RPMI8226 (cell line): ENCODE measurements around the gene WSCD1.

Source experiments
- DNase-seq: peaks from one replicate; pipeline ENCODE4 v3.0.0-alpha.2; 2015

WSCD1 gene

DNA sequence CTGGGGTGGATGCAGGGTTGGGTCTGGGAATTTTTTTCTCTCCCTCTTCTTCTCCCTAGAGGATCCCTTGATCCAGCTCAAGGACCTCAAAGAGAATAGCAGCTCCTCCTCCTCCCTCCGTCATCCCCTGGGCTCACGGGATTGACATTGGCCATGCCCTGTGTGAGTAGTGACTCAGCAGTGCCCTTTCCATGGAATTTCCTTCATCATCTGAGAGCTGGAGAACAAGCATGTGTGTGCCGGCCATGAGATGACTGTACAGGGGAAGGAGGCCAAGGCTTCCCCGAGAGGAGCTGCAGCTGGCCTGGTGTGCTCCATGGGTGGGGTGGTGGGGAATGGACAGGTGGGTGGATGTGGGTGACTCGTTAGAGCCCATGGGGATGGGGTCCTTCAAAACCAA, 8.9 kb upstream of the WSCD1 start:
- DNase-seq = no peak

DNA sequence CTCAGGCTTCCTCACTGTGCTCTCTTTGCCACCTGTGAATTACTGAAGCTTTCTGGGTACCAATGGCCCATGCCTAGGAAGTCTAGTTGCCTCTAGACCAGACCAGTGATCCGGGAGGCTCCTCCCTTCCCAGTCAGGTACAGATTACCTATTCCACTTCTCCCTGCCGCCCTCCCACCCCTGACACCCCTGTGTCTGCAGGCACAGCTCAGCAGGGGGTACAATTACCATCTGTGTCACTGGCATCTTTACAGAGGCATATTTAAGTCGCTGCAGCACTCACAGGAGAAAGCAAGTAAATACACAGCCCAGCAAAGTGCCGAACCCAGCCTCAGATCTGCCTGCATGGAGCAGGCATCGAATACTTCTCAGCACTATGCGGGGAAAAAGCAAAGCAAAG, 5.3 kb upstream of the WSCD1 start:
- no peak for DNase-seq

DNA sequence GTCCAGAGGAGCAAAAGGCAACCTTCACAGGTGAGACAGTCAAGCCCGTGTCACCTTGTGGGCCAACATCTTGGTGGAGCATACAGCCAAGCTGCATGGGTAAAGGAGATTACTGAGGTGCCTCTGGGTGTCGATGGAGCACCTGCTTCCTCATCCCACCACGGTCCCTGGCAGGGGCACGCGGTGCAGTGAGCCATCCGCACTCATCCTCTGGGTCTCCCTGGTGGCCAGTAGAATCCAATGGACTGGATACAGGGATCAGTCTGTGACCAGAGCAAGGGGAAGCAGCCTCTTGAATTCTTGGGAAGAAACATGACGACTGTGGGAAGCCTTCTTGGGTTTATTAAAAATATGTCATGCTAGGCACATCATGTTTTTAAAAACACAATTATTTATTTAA, 4.8 kb upstream of the WSCD1 start:
- no peak for DNase-seq

DNA sequence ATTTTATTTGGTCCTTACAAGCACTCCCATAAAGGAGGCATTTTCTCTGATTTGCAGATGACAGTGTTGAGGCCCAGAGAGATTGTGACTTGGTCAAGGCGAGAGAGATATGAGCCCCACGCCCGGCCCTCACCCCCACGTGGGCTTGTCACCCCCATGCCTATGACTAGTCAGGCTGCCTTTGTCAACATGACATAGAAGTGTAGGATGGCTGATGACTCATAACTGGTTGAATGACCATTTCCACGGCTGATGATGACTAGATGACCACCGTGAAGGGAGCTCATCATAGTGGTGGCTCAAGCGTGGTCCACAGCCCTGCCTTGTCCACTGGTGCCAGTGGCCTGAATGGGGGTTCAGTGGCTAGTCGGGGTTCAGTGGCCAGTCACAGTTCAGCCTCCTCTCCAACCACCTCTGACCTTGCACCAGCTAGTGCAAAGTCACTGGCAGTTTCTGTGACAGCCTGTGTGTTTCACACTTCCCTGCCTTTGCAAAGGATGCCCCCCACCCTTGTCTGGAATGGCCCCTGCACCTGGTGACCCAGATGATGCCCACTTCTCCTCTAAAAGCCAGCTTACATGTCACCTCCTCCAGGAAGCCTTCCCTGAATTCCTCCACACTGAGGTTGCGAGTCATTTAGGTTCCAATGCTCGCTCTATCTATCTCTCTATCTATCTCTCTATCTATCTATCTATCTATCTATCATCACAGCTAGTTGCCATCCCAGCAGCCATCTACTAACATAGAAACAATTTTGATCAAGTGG, 3.8 kb upstream of the WSCD1 start:
- DNase-seq = no peak

DNA sequence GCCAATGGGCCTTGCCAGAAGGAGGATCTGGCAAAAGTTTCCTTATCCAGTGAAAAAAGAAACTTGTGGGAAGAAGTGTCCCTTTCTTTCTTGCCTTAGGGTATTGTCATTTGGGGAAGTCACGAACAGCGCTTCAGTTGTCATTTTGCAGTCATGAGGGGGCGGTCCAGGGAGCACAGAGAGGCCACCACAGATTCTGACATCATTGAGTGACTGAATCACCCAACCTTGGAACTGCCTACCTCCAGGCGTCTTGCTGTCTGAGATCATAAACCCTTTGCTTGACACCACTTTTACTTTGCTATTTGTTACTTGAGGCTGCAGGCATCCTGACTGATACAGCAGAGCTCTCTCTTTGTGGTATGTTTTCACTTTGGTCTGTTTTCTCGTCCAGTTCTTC, 3.1 kb upstream of the WSCD1 start:
- DNase-seq = no peak

DNA sequence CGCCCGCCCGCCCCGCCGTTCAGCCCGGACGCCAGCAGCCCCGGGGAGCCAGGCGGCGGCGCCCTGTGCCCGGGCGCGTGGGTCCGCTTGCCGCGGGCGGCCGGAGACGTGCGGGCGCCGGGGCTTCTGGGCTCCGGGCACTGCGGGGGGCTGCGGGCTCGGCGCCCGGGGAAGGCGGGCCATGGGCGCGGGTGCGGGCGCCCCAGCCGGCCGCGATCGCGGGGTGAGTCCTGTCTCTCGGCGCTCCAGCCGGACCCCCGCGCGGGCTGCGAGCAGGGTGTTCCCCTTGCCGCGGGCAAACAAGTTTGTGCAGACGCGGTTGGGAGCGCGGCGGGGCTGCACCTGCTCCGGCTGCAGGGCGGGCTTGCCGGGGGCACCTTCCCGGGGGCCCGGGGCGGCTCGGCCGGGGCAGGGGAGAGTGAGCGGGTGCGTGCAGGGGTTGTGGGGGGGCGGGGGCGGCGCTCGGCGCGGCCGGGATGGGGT, 292 bp downstream of the WSCD1 start:
- no peak for DNase-seq

DNA sequence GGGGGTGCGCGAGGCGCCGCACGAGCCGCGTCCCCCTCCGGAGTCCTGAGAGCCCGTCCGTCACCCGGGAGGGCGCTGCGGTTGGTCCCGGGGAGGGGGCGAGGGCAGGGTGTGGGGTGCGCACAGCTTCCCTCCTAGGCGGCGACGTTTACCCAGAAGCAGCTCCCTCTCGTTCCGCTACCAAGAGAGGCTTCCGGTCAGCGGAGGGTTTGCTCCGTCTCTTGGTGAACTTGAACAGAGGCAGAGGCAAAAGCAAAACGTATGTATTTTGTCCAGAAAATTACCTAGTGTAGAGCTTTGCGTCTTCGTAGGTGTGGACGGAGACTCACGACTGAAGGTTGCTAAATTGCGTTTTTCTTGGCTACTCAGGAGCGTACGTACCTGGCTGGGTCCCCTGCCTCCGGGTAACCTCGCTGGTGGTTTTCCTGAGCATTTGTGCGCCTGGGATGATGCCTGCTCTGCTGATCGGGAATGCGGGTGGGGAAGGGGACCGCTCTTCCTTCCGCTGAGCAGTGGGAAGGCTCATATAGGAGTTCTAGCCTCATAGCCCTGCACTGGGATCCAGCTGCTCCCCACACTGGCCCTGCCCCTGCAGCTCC, 833 bp downstream of the WSCD1 start:
- peak; percentile 10 for DNase-seq

DNA sequence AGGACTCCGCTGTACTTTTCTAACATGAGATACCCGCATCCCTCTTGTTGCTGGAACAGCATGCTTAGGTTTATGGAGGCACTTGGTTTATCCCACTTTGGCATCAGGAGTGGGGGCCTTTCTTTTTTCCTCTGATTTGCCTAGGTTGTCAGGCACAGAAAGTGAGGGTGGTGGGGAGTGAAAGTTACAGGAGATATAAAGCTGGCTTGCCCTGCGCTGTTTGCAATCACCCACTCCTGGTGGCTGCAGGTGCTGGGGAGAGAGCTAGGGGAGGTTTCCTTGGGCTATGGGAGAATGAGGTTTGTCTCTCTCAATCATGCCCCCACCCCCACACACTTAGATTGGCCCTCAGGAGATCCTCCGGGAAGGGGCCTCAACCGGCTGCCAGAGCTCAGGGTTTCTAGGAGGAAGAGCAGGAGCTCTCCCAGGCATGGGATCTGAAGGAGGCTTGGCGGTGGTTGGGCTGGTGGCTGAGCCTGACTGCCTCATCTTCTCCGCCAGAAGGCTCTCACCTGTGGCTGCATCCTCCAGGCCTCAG, 1.4 kb downstream of the WSCD1 start:
- no peak for DNase-seq

DNA sequence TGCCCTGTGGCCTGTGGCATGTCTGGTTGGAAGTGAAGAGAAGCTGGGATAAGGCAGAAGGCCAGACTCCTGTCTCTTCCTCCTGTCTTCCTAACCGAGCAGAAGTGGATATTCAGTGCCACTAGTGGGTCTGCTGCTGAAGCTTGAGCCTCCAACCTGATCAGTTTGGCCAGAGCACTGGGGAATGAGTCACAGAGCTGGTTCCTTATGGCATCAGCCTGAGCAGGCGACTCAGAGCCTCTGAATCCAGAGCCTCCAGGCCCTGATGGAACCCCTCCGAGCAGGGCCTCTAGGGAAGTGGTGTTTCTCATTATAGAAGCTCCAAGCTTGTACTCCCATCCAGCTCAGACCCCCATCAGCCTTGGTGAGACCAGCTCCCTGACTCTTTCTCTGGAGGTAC, 2.0 kb downstream of the WSCD1 start:
- no peak for DNase-seq

DNA sequence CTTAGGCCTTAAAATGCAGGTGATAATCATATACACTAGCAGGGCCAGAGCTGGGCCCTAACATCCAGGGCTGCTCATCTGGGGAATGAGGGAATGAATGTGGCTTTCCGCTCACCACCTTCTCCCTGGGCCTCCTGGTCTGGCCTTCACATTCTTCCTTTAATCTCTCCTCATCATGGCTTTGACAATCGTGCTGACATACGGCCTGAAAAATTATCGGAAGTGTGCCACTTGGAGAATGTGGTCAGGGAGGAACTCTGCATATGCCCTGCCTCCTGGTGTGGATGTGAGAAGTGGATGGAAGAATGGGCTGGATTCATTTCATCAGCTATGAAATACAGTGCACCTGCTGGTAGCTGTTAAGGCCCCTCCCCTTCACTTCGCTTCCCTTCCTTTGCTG, 2.4 kb downstream of the WSCD1 start:
- DNase-seq = no peak

DNA sequence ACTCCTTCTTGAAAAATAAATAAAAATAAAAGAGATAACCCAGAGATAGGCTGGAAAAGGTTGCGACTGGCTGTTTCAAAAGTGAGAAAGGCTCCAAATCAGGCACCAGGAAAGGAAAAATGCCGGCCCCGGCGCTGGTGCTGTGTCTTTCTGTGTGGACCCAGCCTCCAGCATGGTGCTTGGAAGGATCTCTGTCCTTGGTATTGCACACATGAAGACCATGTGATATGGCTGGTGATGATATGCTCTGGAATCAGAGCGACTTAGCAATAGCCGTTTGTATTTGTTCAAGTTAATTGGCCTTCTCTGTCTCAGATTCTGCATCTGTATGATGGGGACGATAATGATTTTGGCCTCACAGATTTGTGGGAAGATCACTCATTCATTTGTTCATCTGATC, 3.4 kb downstream of the WSCD1 start:
- DNase-seq = no peak

DNA sequence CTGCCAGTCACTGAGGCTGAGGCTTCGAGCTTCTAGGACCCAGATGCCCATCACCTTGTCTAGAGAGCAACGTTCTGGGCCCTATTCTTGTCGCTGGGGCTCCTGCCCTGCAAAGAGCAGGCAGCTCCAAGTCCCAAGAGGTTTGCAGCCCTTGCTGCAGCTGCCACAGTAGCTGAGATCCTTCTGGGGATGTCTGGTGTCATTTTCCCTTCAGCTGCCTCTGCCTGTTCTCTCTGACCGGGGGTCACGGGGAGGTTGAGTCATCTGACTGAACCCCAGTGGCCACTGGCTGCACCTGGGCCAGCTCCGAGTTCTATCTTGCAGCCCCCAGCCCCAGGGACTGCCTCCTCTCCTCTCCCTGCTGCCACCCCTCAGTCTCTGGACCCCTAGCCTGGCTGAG, 4.9 kb downstream of the WSCD1 start:
- no peak for DNase-seq

DNA sequence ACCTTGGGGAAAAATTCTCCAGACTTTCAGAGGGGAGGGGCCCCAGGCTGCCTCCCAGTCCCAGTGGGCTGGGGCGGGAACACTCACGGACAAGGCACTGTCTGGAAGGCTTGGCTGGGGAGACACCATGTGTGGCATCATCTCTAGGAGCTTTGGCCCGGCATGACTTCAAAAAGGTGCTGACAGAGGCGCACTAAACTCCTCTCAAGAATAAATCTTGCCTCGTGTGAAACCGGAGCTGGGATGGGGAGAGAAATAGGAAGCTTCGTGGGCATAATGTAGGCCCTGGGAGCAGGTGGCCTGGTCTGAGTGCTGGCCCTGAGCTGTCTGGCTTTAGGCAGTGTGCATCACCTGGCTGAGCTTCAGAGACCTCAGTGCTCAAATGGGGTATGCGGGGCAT, 5.7 kb downstream of the WSCD1 start:
- DNase-seq = no peak

DNA sequence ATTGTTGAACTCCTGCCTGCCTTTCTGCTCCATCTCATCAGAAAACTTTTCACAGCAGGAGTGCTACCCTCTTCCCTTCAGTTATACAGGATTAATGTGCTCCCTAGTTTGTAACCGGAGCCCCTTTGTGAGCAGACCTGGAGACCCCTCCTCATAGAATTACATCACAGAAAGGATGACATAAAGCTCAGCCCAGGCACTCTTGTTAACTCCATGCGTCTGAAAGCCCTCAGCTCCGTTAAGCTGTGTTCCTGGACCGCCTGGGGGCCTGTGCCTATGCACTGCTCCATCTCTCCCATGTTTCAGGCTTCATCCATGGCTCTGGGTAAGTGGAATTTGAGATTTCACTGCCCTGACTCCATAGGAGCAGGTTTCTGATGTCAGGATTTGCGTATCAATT, 7.6 kb downstream of the WSCD1 start:
- DNase-seq = no peak

DNA sequence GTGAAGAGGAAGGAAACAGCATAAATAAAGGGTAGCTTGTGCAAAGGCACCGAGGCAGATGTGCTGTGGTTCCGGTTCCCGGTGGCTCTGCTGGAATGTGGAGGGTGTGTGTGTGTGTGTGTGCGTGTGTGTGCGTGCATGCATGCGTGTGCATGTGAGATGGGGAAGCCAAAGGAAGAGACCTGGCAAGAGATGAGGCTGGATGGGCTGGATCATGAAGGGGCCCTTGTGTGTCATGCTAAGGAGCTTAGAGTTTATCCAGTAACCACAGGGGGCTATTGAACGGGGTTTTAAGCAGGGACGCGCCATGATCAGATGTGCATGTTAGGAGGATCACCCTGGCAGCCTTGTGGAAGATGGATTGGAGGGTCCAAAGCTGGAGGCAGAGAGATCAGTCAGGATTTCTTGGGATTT, 8.3 kb downstream of the WSCD1 start:
- DNase-seq = no peak

DNA sequence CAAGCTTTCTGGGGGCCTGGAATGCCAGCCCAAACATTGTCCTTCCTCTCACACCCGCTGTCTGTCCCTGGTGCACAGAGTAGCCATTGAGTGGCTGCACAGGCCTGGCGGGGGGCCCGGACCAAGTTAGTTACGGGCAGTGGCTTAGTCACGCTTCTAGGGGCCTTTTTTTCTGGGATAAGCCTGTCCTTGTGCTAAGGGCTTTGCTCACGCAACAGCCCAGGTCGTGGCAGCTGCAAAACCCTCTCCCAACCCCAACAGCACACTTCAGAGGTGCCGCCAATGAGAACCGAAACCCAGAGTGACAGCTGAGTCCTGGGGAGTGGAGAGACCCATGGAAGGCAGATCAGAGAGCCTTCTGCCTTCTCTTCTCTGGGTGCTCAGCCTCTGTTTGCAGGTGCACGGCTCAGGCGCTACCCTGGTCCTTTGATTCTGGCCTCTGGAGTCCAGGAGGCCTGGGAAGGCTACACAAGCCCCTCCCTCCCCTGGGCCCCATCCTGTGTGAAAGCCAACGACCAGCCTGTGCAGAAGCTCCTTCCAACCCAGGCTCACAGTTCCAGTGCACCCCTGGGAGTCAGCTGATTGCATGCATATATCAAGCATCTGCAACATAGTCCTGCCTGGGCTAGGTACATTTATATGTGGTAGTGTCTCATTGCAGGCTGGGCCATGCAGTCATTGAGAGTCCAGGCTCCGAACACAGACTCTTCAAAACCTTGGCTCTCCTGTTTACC, 9.1 kb downstream of the WSCD1 start:
- DNase-seq = peak; percentile 54

DNA sequence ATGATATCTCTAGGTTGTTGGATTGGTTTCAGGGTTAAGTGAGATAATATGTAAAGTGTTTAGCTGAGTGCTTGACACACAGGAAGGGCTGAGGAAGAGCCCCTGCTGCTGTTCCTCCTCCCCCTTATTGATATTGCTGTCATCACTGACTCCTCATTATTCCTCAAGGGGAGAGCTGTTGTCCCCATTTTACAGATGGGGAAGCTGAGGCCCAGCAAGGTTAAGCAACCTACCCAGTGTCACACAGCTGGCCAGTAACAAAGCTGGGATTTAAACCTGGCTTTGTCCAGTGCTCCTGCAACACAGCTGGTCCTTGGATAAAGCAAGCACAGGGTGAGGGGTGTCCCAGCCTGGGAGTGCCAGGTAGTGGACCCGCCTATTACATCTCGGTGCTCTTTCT, 9.8 kb downstream of the WSCD1 start:
- no peak for DNase-seq

DNA sequence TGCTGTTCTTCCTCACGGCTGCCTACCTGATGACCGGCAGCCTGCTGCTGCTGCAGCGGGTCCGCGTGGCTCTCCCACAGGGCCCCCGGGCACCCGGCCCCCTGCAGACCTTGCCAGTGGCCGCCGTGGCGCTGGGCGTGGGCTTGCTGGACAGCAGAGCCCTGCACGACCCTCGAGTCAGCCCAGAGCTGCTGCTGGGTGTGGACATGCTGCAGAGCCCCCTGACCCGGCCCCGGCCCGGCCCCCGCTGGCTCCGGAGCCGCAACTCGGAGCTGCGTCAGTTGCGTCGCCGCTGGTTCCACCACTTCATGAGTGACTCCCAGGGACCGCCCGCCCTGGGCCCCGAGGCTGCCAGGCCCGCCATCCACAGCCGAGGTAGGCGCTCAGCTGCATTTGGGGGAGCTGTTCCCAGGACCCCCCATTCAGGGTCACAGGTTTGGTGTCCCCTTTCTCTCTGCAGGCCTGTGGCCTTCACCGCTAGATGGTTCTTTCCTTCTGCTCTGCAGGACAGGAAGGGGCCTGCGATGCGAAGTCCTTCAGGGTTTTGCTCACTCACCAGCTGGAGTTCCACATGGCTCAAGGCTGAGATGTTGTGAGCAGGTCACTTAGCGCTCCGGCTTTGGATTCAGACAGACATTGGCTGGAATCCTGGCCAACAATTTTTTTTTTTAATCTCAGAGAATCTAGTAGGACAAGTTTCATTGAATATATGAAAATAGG, 10.7 kb downstream of the WSCD1 start:
- no peak for DNase-seq

DNA sequence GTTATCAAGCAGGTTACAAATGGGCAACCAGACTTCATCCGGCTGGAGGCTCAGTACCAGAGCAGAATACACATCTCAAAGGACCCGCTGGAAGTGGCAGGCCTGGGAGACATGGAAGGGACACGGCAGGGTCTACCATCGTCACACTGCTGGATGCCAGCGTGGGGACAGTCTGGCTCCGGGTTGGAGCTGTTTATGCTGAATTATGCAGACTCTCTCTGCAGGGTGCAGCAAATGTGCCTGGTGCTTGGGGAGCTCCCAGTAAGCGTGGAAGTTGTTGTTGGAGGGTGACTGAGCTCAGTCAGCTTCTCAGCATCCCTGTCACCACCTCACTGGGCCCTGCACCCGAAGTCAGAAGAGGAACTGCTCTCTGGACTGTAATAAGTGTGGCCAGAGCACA, 12.2 kb downstream of the WSCD1 start:
- DNase-seq = no peak

DNA sequence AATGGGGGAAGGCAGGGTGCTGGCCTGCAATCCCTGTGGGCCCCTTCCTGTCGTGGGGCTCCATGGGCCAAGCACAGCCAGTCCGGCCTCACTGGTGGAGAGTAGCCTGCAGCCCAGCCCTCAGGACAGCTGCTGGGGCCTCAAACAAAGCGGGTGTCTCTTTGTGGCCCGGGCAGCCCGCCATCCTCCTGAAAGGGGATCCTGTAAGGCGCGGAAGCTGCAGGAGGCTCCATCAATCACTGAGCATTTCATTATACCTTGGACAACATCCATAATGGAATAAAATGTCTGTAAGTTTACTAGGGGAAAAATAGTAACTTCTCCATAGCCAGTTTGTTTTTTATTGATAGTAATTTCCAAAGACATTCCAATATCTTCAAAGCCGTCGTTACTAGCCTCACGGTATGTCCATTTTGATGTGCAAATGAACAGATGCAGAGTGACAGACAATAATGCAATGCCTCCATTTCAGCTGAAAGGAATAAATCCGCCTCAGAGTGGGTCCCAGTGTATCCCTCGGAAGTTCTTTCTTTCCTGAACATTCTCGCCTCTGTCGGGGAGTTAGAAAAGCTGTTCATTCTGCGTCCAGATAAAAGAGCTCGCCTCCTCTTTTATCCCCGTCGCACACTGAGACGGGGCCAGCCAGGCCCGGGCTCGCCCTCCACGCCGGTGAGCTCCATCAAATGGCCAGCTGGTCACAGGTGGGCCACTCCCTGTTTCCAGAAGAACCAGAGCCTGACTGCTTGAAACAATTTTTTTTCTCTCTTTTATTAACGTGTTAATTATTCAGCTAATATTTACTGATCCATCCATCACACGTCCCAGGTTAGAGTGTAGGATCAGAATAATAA, 14.4 kb downstream of the WSCD1 start:
- no peak for DNase-seq

DNA sequence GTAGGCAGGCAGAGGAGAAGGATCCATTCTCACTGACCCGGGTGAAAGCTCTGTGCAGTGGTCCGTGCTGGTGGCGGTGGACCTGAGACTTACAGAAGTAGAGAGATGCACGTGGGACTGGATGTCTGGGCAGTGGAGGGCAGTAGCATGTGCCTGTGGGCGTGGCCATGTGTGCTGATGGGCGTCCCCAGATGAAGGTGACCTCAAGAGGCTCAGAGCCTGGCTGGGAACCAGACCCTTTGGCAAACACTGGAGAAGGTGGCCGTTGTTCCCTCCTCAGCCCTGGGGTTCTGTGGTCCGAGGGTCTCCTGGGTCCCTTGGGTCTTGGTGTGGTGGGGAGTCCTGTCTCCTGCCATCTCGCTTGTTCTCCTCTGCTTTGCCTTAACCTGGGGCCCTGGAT, 15.6 kb downstream of the WSCD1 start:
- DNase-seq = no peak
